HG03439 (cell line): ENCODE measurements around the gene NIPSNAP3A.
A peak's percentile ranks its signal among the peaks of the same experiment; 100 is the strongest.

ENCODE experiments used
- ATAC-seq: cut with Tn5 transposase; IDR thresholded peaks from one replicate; pipeline ENCODE4 v1.9.1; 2021; ENCODE audit warnings: mild to moderate bottlenecking, moderate library complexity; ENCODE audit not compliant: unreplicated experiment

The NIPSNAP3A gene

GRCh38 chr9:104774132-104774531 lies 26.6 kb downstream of the NIPSNAP3A start:
- no peak for ATAC-seq

- peak; percentile 90 for ATAC-seq
Observed at GRCh38 chr9:104774831-104775573, 27.5 kb downstream of the NIPSNAP3A start.

- peak; percentile 73 for ATAC-seq
Observed at GRCh38 chr9:104775574-104775936, 28.1 kb downstream of the NIPSNAP3A start.

GRCh38 chr9:104775976-104776375 lies 28.5 kb downstream of the NIPSNAP3A start:
- ATAC-seq, result no peak

- no peak for ATAC-seq
Observed at GRCh38 chr9:104776797-104777196, 29.3 kb downstream of the NIPSNAP3A start.

GRCh38 chr9:104778802-104779201 lies 31.3 kb downstream of the NIPSNAP3A start:
- no peak for ATAC-seq

GRCh38 chr9:104779334-104779733 lies 31.9 kb downstream of the NIPSNAP3A start:
- ATAC-seq, result no peak

GRCh38 chr9:104779946-104780535 lies 32.6 kb downstream of the NIPSNAP3A start:
- no peak for ATAC-seq

GRCh38 chr9:104780796-104781395 lies 33.4 kb downstream of the NIPSNAP3A start:
- no peak for ATAC-seq

- no peak for ATAC-seq
Observed at GRCh38 chr9:104783588-104783987, 36.1 kb downstream of the NIPSNAP3A start.

GRCh38 chr9:104784098-104784497 lies 36.6 kb downstream of the NIPSNAP3A start:
- peak; percentile 71 for ATAC-seq

GRCh38 chr9:104786293-104786692 lies 38.8 kb downstream of the NIPSNAP3A start:
- no peak for ATAC-seq

- ATAC-seq, result no peak
Observed at GRCh38 chr9:104787306-104788015, 40.0 kb downstream of the NIPSNAP3A start.

- no peak for ATAC-seq
Observed at GRCh38 chr9:104788251-104788650, 40.8 kb downstream of the NIPSNAP3A start.

- no peak for ATAC-seq
Observed at GRCh38 chr9:104794070-104794469, 46.6 kb downstream of the NIPSNAP3A start.

- no peak for ATAC-seq
Observed at GRCh38 chr9:104795082-104795481, 47.6 kb downstream of the NIPSNAP3A start.

GRCh38 chr9:104795857-104796256 lies 48.4 kb downstream of the NIPSNAP3A start:
- ATAC-seq, result no peak

- ATAC-seq, result no peak
Observed at GRCh38 chr9:104798209-104798995, 50.9 kb downstream of the NIPSNAP3A start.

GRCh38 chr9:104800068-104800785 lies 52.7 kb downstream of the NIPSNAP3A start:
- ATAC-seq, result no peak

GRCh38 chr9:104802110-104802509 lies 54.6 kb downstream of the NIPSNAP3A start:
- no peak for ATAC-seq
